GM21619 (cell line): ENCODE measurements around the gene CNR2.
A peak's percentile ranks its signal among the peaks of the same experiment; 100 is the strongest.
"Not testable (repeated sequence)": the region's sequence is repeated elsewhere in the genome, so short reads cannot be mapped to it uniquely, and the experiment has no call there.

Experiments
- ATAC-seq: cut with Tn5 transposase; IDR thresholded peaks from one replicate; pipeline ENCODE4 v1.9.1; 2021; ENCODE audit not compliant: unreplicated experiment

The CNR2 gene

GRCh38 chr1:23838401-23838866 lies 74.7 kb downstream of the CNR2 start:
- ATAC-seq, result peak; percentile 72

- peak; percentile 23 for ATAC-seq
Measured at GRCh38 chr1:23837908-23838307, 75.3 kb downstream of the CNR2 start.

DNA sequence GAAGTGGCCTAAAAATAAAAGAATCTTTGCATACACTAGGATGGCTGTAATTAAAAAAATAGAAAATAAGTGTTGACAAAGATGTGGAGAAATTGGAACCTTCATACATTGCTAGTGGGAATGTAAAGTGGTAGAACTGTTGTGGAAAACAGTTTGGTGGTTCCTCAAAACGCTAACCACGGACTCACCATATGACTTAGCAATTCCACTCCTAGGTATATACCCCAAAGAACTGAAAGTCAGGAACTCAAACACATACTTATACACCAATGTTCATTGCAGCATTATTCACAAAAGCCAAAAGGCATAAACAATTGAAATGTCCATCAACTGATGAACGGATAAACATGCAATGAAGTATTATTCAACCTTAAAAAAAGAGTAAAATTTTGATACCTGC lies 77.1 kb downstream of the CNR2 start:
- no peak for ATAC-seq

GRCh38 chr1:23834156-23834555 lies 79.0 kb downstream of the CNR2 start:
- ATAC-seq, result not testable (repeated sequence)

- ATAC-seq, result no peak
Measured at GRCh38 chr1:23827717-23828116, 85.4 kb downstream of the CNR2 start.

DNA sequence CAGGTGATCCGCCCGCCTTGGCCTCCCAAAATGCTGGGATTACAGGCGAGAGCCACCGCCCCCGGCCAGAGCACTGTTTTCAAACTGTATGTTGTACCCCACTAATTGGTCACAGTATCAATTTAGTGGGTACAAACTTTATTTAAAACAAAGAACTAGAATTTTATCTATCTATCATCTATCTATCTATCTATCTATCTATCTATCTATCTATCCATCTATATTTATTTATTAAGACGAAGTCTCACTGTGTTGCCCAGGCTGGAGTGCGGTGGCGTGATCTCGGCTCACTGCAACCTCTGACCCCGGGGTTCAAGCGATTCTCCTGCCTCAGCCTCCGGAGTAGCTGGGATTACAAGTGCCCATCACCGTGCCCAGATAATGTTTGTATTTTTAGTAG lies 86.6 kb downstream of the CNR2 start:
- not testable (repeated sequence) for ATAC-seq

GRCh38 chr1:23825762-23826522 lies 87.2 kb downstream of the CNR2 start:
- peak; percentile 40 for ATAC-seq

GRCh38 chr1:23825076-23825761 lies 87.9 kb downstream of the CNR2 start, which contains the start of gene HMGCL:
Gene HMGCL (minus strand): TSS chr1:23825429. CDS start chr1:23825415, 14 bp downstream.
- ATAC-seq, result peak; percentile 79

DNA sequence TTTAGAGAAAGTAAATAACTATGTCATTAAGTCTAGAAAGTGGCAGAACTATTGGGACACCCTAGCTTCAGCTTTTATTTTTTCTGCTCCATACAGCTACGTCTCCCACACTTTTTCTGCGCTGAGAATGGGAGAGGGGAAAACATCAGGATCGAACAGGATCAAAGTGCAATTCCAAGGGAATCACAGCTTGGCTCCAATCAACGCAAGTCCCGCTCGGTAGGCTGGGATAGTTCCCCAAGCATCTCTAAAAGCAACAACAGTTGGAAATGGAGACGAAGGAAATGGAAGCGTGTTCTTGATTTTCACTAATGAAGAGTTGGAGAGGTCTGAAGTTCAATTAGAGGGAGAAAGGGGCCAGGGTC lies 88.5 kb downstream of the CNR2 start:
- no peak for ATAC-seq

- ATAC-seq, result no peak
Measured at GRCh38 chr1:23823767-23824166, 89.4 kb downstream of the CNR2 start.
